Measurements from ENCODE around the gene TMEM106A. TPM values are rescaled to one million over a fixed set of nuclear protein-coding genes. Genes with fewer than 3 reads are reported as not detected.
A peak's percentile ranks its signal among the peaks of the same experiment; 100 is the strongest.

Gene TMEM106A
- total and polyA plus RNA-seq, 2 of the 13 experiments (the other 11 are each of a cell fraction or from before 2014, with no cell fraction given) = 16.9 to 35.9 TPM

DNA sequence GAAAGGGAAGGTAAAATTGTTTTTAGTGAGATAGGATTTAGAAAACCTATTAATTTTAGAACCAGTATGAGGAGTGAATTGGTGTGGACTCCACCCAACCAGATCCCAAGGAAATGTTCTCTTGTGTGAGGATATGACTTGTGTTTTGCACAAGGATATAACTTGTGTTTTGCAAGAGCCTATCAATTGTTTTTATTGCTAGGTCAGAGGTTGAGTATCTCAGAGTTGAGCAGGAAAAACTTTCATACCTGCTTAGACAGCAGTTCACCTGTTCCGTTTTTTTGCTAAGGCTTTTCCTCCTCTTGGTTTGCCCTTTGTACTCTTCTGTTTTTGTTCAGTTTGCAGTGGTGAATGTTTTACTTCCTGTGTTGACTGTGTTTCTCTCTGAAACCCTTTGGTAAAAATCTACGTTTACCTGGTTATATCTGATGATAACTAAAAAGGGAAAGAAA is 35.5 kb upstream of the TMEM106A start (continued):
- TF ChIP-seq, protein P1, sequence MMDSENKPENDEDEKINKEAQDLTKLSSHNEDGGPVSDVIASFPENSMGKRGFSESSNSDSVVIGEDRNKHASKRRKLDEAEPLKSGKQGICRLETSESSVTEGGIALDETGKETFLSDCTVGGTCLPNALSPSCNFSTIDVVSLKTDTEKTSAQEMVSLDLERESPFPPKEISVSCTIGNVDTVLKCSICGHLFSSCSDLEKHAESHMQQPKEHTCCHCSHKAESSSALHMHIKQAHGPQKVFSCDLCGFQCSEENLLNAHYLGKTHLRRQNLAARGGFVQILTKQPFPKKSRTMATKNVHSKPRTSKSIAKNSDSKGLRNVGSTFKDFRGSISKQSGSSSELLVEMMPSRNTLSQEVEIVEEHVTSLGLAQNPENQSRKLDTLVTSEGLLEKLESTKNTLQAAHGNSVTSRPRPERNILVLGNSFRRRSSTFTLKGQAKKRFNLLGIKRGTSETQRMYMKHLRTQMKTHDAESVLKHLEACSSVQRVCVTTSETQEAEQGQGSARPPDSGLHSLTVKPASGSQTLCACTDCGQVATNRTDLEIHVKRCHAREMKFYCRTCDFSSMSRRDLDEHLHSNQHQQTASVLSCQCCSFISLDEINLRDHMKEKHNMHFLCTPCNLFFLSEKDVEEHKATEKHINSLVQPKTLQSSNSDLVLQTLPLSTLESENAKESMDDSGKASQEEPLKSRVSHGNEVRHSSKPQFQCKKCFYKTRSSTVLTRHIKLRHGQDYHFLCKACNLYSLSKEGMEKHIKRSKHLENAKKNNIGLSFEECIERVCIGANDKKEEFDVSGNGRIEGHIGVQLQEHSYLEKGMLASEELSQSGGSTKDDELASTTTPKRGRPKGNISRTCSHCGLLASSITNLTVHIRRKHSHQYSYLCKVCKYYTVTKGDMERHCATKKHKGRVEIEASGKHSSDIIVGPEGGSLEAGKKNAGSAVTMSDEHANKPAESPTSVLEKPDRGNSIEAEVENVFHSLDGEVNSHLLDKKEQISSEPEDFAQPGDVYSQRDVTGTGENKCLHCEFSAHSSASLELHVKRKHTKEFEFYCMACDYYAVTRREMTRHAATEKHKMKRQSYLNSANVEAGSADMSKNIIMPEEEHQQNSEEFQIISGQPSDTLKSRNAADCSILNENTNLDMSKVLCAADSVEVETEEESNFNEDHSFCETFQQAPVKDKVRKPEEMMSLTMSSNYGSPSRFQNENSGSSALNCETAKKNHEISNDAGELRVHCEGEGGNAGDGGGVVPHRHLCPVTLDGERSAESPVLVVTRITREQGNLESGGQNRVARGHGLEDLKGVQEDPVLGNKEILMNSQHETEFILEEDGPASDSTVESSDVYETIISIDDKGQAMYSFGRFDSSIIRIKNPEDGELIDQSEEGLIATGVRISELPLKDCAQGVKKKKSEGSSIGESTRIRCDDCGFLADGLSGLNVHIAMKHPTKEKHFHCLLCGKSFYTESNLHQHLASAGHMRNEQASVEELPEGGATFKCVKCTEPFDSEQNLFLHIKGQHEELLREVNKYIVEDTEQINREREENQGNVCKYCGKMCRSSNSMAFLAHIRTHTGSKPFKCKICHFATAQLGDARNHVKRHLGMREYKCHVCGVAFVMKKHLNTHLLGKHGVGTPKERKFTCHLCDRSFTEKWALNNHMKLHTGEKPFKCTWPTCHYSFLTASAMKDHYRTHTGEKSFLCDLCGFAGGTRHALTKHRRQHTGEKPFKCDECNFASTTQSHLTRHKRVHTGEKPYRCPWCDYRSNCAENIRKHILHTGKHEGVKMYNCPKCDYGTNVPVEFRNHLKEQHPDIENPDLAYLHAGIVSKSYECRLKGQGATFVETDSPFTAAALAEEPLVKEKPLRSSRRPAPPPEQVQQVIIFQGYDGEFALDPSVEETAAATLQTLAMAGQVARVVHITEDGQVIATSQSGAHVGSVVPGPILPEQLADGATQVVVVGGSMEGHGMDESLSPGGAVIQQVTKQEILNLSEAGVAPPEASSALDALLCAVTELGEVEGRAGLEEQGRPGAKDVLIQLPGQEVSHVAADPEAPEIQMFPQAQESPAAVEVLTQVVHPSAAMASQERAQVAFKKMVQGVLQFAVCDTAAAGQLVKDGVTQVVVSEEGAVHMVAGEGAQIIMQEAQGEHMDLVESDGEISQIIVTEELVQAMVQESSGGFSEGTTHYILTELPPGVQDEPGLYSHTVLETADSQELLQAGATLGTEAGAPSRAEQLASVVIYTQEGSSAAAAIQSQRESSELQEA (CRISPR knock-in tag; IDR thresholded peaks at IDR 0.05; ENCODE audit: not compliant biosample characterization) = no peak
- TF ChIP-seq, protein P2, sequence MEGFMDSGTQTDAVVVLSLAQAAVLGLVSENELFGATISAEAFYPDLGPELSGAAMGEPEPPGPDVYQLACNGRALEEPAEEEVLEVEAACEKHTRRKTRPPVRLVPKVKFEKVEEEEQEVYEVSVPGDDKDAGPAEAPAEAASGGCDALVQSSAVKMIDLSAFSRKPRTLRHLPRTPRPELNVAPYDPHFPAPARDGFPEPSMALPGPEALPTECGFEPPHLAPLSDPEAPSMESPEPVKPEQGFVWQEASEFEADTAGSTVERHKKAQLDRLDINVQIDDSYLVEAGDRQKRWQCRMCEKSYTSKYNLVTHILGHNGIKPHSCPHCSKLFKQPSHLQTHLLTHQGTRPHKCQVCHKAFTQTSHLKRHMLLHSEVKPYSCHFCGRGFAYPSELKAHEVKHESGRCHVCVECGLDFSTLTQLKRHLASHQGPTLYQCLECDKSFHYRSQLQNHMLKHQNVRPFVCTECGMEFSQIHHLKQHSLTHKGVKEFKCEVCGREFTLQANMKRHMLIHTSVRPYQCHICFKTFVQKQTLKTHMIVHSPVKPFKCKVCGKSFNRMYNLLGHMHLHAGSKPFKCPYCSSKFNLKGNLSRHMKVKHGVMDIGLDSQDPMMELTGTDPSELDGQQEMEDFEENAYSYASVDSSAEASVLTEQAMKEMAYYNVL (CRISPR knock-in tag; IDR thresholded peaks at IDR 0.05; ENCODE audit: borderline replicate concordance) = 0 out of 2 replicates have a peak, but pooled peaks have one; percentile 36
- 0 out of 2 replicates have a peak, but pooled peaks have one; percentile 36 for TF ChIP-seq RBFOX2 (IDR thresholded peaks at IDR 0.05; ENCODE audit: low read depth, low read length)
- TF ChIP-seq REPIN1 (CRISPR knock-in tag; IDR thresholded peaks at IDR 0.05; ENCODE audit: borderline replicate concordance, low read depth) = peak; percentile 33; the same call in 1 of the 2 replicates
- TF ChIP-seq KDM5A (IDR thresholded peaks at IDR 0.05; ENCODE audit: borderline replicate concordance, low read length) = peak; percentile 53; the same call in 1 of the 2 replicates
- peak; percentile 92 for TF ChIP-seq GATAD2A (CRISPR knock-in tag; IDR thresholded peaks at IDR 0.05)
- TF ChIP-seq ZNF264 (CRISPR knock-in tag; IDR thresholded peaks at IDR 0.05) = peak; percentile 37; the same call in 1 of the 2 replicates
- TF ChIP-seq, protein P3, sequence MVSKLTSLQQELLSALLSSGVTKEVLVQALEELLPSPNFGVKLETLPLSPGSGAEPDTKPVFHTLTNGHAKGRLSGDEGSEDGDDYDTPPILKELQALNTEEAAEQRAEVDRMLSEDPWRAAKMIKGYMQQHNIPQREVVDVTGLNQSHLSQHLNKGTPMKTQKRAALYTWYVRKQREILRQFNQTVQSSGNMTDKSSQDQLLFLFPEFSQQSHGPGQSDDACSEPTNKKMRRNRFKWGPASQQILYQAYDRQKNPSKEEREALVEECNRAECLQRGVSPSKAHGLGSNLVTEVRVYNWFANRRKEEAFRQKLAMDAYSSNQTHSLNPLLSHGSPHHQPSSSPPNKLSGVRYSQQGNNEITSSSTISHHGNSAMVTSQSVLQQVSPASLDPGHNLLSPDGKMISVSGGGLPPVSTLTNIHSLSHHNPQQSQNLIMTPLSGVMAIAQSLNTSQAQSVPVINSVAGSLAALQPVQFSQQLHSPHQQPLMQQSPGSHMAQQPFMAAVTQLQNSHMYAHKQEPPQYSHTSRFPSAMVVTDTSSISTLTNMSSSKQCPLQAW (CRISPR knock-in tag; IDR thresholded peaks at IDR 0.05) = no peak
- no peak for TF ChIP-seq SYNCRIP (IDR thresholded peaks at IDR 0.05; ENCODE audit: insufficient read depth, low read depth, low read length)
- peak; percentile 26; the same call in 1 of the 2 replicates for TF ChIP-seq NCOR1 (IDR thresholded peaks at IDR 0.05; ENCODE audit: borderline replicate concordance, low read length)
- TF ChIP-seq DPF2 (CRISPR knock-in tag; IDR thresholded peaks at IDR 0.05; ENCODE audit: borderline replicate concordance, low read depth) = peak; percentile 65; the same call in 1 of the 2 replicates
- TF ChIP-seq POLR2G (IDR thresholded peaks at IDR 0.05; ENCODE audit: low read depth, low read length) = 0 out of 2 replicates have a peak, but pooled peaks have one; percentile 24
- TF ChIP-seq, protein P4, sequence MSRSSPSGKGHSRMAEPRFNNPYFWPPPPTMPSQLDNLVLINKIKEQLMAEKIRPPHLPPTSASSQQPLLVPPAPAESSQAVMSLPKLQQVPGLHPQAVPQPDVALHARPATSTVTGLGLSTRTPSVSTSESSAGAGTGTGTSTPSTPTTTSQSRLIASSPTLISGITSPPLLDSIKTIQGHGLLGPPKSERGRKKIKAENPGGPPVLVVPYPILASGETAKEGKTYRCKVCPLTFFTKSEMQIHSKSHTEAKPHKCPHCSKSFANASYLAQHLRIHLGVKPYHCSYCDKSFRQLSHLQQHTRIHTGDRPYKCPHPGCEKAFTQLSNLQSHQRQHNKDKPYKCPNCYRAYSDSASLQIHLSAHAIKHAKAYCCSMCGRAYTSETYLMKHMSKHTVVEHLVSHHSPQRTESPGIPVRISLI (CRISPR knock-in tag; IDR thresholded peaks at IDR 0.05; ENCODE audit: borderline replicate concordance) = peak; percentile 86

Data from HepG2 (cell line).